ENCODE measurements around the gene MCC. TPM values are rescaled to one million over a fixed set of nuclear protein-coding genes. Genes with fewer than 3 reads are reported as not detected.

Gene MCC
- polyA plus RNA-seq, 2 of the 4 experiments (the other 2 are of a cell fraction) = 0.09 to 0.10 TPM

DNA sequence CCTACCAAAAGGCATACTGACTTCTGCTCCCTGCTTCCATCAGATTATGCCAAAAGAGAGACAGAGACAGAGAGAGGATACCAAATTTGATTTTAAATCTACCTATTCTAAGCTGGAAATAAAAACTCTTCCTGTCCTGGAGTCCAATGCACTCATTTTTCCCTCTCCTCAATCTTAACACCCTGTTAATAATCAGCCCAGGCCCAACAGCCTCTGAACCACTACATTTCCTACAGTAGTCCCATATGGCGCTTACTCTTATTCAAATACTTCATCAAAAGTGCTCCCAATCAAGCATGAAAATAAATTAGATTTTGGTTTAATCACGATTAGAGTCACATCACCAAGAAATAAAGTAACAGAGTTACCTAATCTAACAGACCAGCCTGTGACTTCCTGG lies 205.8 kb downstream of the MCC start:
- Histone ChIP-seq H3K9me3 (no peaks in the 10 kb centered on the region), H3K27ac (no peak overlapping the region), H3K4me3 (no peak overlapping the region), H3K4me2 (no peak overlapping the region), H3K4me1 (no peaks in the 10 kb centered on the region)
- no peak for FAIRE-seq
- POLR2A ChIA-PET = no interaction called here
- 43% methylated on average over 2 of the region's 2 CpGs for WGBS (ENCODE audit: missing lambda C conversion rate)
- no peak for ATAC-seq
- no peak for TF ChIP-seq CBX8 (IDR thresholded peaks at IDR 0.05)
- no peak for TF ChIP-seq PHF8 (IDR thresholded peaks at IDR 0.05; ENCODE audit: borderline replicate concordance, low read depth)
- TF ChIP-seq RCOR1 (IDR thresholded peaks at IDR 0.05; ENCODE audit: low read depth, low read length) = no peak
- no peak for TF ChIP-seq ZFP36 (IDR thresholded peaks at IDR 0.05; ENCODE audit: borderline replicate concordance, partially characterized antibody)
- no peak for TF ChIP-seq NR3C1 (IDR thresholded peaks at IDR 0.05)
- no peak for TF ChIP-seq TP53 (CRISPR knock-in tag; IDR thresholded peaks at IDR 0.05)
- TF ChIP-seq ZSCAN20 (CRISPR knock-in tag; IDR thresholded peaks at IDR 0.05) = no peak
- no peak for TF ChIP-seq POLR2AphosphoS2 (conservative IDR thresholded peaks at IDR 0.05; ENCODE audit: low read length)
- no peak for TF ChIP-seq JUN (IDR thresholded peaks at IDR 0.05)
- no peak for TF ChIP-seq ESRRA (IDR thresholded peaks at IDR 0.05; ENCODE audit: borderline replicate concordance, low read length)
- TF ChIP-seq KDM5A (IDR thresholded peaks at IDR 0.05) = no peak
- no peak for DNase-seq (ENCODE audit: low read depth in 1 of 2, low spot score in 1 of 2)
- CTCF ChIA-PET = no interaction called here

DNA sequence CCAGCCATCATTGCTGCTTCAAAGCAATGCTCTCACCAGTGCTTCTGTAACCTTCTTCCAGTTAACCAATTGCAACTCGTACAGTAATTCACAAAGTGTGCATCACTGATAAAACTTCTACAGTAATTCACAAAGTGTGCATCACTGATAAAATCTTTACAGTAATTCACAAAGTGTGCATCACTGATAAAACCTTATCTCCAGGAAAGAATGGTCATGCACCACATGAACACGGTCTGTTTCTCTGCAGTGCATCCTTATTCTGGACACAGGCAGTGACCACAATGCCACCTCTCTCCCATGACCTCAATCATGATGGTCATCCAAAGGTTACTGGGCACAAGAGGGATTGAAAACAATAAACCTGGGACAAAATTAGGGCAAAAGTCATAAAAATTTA lies 207.1 kb downstream of the MCC start:
- no peaks in the 10 kb centered on the region for H3K9me3 ChIP-seq
- no peak for DNase-seq (ENCODE audit: low read depth in 1 of 2, low spot score in 1 of 2)
- H3K4me2 ChIP-seq = no peak overlapping the region
- 0% methylated on average over 2 of the region's 2 CpGs for WGBS (ENCODE audit: missing lambda C conversion rate)
- no peak overlapping the region for H3K4me3 ChIP-seq
- ATAC-seq = no peak
- CTCF ChIA-PET = interaction anchor here (1.5 kb wide), 1 partner anchor 13 kb away, joined by 3 read pairs; no protein-coding TSS in a partner anchor
- POLR2A ChIA-PET = no interaction called here
- H3K4me1 ChIP-seq = no peaks in the 10 kb centered on the region
- FAIRE-seq = no peak
- TF ChIP-seq POLR2A (IDR thresholded peaks at IDR 0.05; ENCODE audit: low read length) (no peak), RAD21 (conservative IDR thresholded peaks at IDR 0.05 in 1 of 2, IDR thresholded peaks at IDR 0.05 in 1 of 2) (no peak), PHF8 (IDR thresholded peaks at IDR 0.05; ENCODE audit: borderline replicate concordance, low read depth) (no peak), BHLHE40 (IDR thresholded peaks at IDR 0.05; ENCODE audit: low read depth, low read length) (no peak), EHF (CRISPR knock-in tag; IDR thresholded peaks at IDR 0.05) (no peak), FOSB (CRISPR knock-in tag; IDR thresholded peaks at IDR 0.05) (no peak), SMC3 (IDR thresholded peaks at IDR 0.05) (no peak), TFCP2L1 (CRISPR knock-in tag; IDR thresholded peaks at IDR 0.05) (no peak), POLR2AphosphoS2 (conservative IDR thresholded peaks at IDR 0.05; ENCODE audit: low read length) (no peak)
- TF ChIP-seq, protein P1, sequence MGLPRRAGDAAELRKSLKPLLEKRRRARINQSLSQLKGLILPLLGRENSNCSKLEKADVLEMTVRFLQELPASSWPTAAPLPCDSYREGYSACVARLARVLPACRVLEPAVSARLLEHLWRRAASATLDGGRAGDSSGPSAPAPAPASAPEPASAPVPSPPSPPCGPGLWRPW (IDR thresholded peaks at IDR 0.05) = no peak
- TF ChIP-seq, protein P2, sequence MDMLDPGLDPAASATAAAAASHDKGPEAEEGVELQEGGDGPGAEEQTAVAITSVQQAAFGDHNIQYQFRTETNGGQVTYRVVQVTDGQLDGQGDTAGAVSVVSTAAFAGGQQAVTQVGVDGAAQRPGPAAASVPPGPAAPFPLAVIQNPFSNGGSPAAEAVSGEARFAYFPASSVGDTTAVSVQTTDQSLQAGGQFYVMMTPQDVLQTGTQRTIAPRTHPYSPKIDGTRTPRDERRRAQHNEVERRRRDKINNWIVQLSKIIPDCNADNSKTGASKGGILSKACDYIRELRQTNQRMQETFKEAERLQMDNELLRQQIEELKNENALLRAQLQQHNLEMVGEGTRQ (IDR thresholded peaks at IDR 0.05) = no peak
- no peak overlapping the region for H3K27ac ChIP-seq

DNA sequence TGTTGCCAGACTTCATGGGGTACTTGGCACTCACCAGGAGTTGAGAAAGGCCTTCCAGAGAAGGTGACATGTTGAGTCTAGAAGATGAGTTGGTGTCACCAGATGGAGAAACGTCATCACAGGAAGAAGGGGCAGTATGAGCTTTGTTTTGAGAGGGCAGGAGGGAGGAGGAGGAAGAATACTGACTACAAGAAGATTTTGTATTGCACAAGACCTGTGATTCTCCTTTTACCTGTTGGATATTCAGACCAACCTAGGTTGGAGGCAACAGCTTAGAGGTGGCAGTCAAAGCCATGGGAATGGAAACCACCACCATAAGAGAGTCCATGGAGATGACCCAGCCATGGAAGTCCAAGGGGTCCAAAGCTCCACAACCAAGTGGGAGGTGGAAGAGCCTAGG lies 207.7 kb downstream of the MCC start:
- WGBS (ENCODE audit: missing lambda C conversion rate) = 4% methylated on average over 1 of the region's 1 CpG
- no peak for FAIRE-seq
- no peak for ATAC-seq
- Histone ChIP-seq H3K27ac (no peak overlapping the region), H3K4me1 (no peaks in the 10 kb centered on the region), H3K9me3 (no peaks in the 10 kb centered on the region), H3K4me3 (no peak overlapping the region), H3K4me2 (no peak overlapping the region)
- DNase-seq (ENCODE audit: low read depth in 1 of 2, low spot score in 1 of 2) = no peak
- POLR2A ChIA-PET = no interaction called here
- CTCF ChIA-PET = interaction anchor here (1.3 to 1.5 kb wide), 2 partner anchors 8 to 14 kb away, joined by 3 to 4 read pairs; no protein-coding TSS in a partner anchor
- TF ChIP-seq, protein P3, sequence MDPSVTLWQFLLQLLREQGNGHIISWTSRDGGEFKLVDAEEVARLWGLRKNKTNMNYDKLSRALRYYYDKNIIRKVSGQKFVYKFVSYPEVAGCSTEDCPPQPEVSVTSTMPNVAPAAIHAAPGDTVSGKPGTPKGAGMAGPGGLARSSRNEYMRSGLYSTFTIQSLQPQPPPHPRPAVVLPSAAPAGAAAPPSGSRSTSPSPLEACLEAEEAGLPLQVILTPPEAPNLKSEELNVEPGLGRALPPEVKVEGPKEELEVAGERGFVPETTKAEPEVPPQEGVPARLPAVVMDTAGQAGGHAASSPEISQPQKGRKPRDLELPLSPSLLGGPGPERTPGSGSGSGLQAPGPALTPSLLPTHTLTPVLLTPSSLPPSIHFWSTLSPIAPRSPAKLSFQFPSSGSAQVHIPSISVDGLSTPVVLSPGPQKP (IDR thresholded peaks at IDR 0.05; ENCODE audit: low read depth, low read length) = no peak
- TF ChIP-seq, protein P4, sequence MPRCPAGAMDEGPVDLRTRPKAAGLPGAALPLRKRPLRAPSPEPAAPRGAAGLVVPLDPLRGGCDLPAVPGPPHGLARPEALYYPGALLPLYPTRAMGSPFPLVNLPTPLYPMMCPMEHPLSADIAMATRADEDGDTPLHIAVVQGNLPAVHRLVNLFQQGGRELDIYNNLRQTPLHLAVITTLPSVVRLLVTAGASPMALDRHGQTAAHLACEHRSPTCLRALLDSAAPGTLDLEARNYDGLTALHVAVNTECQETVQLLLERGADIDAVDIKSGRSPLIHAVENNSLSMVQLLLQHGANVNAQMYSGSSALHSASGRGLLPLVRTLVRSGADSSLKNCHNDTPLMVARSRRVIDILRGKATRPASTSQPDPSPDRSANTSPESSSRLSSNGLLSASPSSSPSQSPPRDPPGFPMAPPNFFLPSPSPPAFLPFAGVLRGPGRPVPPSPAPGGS (IDR thresholded peaks at IDR 0.05) = no peak
- TF ChIP-seq EP300 (IDR thresholded peaks at IDR 0.05) = no peak
- no peak for TF ChIP-seq ZNF302 (CRISPR knock-in tag; IDR thresholded peaks at IDR 0.05)
- no peak for TF ChIP-seq HDAC2 (IDR thresholded peaks at IDR 0.05)
- no peak for TF ChIP-seq TFCP2L1 (CRISPR knock-in tag; IDR thresholded peaks at IDR 0.05)
- no peak for TF ChIP-seq POLR2A (IDR thresholded peaks at IDR 0.05; ENCODE audit: low read length)
- no peak for TF ChIP-seq ZSCAN20 (CRISPR knock-in tag; IDR thresholded peaks at IDR 0.05)
- TF ChIP-seq, protein P5, sequence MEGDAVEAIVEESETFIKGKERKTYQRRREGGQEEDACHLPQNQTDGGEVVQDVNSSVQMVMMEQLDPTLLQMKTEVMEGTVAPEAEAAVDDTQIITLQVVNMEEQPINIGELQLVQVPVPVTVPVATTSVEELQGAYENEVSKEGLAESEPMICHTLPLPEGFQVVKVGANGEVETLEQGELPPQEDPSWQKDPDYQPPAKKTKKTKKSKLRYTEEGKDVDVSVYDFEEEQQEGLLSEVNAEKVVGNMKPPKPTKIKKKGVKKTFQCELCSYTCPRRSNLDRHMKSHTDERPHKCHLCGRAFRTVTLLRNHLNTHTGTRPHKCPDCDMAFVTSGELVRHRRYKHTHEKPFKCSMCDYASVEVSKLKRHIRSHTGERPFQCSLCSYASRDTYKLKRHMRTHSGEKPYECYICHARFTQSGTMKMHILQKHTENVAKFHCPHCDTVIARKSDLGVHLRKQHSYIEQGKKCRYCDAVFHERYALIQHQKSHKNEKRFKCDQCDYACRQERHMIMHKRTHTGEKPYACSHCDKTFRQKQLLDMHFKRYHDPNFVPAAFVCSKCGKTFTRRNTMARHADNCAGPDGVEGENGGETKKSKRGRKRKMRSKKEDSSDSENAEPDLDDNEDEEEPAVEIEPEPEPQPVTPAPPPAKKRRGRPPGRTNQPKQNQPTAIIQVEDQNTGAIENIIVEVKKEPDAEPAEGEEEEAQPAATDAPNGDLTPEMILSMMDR (IDR thresholded peaks at IDR 0.05) = no peak
- TF ChIP-seq, protein P6, sequence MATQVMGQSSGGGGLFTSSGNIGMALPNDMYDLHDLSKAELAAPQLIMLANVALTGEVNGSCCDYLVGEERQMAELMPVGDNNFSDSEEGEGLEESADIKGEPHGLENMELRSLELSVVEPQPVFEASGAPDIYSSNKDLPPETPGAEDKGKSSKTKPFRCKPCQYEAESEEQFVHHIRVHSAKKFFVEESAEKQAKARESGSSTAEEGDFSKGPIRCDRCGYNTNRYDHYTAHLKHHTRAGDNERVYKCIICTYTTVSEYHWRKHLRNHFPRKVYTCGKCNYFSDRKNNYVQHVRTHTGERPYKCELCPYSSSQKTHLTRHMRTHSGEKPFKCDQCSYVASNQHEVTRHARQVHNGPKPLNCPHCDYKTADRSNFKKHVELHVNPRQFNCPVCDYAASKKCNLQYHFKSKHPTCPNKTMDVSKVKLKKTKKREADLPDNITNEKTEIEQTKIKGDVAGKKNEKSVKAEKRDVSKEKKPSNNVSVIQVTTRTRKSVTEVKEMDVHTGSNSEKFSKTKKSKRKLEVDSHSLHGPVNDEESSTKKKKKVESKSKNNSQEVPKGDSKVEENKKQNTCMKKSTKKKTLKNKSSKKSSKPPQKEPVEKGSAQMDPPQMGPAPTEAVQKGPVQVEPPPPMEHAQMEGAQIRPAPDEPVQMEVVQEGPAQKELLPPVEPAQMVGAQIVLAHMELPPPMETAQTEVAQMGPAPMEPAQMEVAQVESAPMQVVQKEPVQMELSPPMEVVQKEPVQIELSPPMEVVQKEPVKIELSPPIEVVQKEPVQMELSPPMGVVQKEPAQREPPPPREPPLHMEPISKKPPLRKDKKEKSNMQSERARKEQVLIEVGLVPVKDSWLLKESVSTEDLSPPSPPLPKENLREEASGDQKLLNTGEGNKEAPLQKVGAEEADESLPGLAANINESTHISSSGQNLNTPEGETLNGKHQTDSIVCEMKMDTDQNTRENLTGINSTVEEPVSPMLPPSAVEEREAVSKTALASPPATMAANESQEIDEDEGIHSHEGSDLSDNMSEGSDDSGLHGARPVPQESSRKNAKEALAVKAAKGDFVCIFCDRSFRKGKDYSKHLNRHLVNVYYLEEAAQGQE (IDR thresholded peaks at IDR 0.05) = no peak
- TF ChIP-seq EHMT2 (IDR thresholded peaks at IDR 0.05; ENCODE audit: low read depth) = no peak

Data from A549 (cell line).